ENCODE results near the gene SRPRA.

The SRPRA gene

GRCh38 chr11:126226334-126227084 is 42.2 kb downstream of the SRPRA start:
- no peak for DNase-seq

GRCh38 chr11:126225295-126225665 is 43.4 kb downstream of the SRPRA start:
- no peak for DNase-seq

- DNase-seq: no peak
These were observed 43.9 kb downstream of the SRPRA start for GRCh38 chr11:126224647-126225294.

GRCh38 chr11:126219547-126219946 is 49.1 kb downstream of the SRPRA start:
- DNase-seq: no peak

- DNase-seq: no peak
These were observed 51.2 kb downstream of the SRPRA start for GRCh38 chr11:126217491-126217890.

GRCh38 chr11:126216526-126217305 is 52.0 kb downstream of the SRPRA start:
- DNase-seq: no peak

- DNase-seq: no peak
These were observed 53.9 kb downstream of the SRPRA start for GRCh38 chr11:126214841-126215240.

GRCh38 chr11:126214441-126214840 is 54.3 kb downstream of the SRPRA start:
- DNase-seq: no peak

All from stimulated activated naive CD4-positive, alpha-beta T cell treated with Interleukin-2 at 50 U/mL for 16 hours (primary cell).